NCI-H510A treated with DMSO at 0.1 percent for 48 hours (cell line): Measurements from ENCODE around the gene CBX6.

Source experiments
- DNase-seq: peaks from one replicate; lab custom pipeline; 2025; lab: John Stamatoyannopoulos, UW

The CBX6 gene

GRCh38 chr22:38873469-38874411 is 1.7 kb upstream of the CBX6 start:
- peak; percentile 83 for DNase-seq

- peak; percentile 52 for DNase-seq
Observed at GRCh38 chr22:38872831-38873248, 824 bp upstream of the CBX6 start.

- DNase-seq = no peak
Observed at GRCh38 chr22:38871360-38872171, 450 bp downstream of the CBX6 start.

- no peak for DNase-seq
Observed at GRCh38 chr22:38870791-38871359, 1.1 kb downstream of the CBX6 start.

GRCh38 chr22:38870312-38870741 is 1.7 kb downstream of the CBX6 start:
- peak; percentile 82 for DNase-seq

GRCh38 chr22:38869663-38870062 is 2.4 kb downstream of the CBX6 start:
- DNase-seq = no peak

- peak; percentile 46 for DNase-seq
Observed at GRCh38 chr22:38868886-38869381, 3.1 kb downstream of the CBX6 start.

- no peak for DNase-seq
Observed at GRCh38 chr22:38868286-38868721, 3.7 kb downstream of the CBX6 start.

- no peak for DNase-seq
Observed at GRCh38 chr22:38867471-38868285, 4.3 kb downstream of the CBX6 start.

- DNase-seq = no peak
Observed at GRCh38 chr22:38867124-38867455, 4.9 kb downstream of the CBX6 start.

GRCh38 chr22:38866399-38867123 is 5.5 kb downstream of the CBX6 start:
- DNase-seq = no peak

- no peak for DNase-seq
Observed at GRCh38 chr22:38866024-38866398, 6.0 kb downstream of the CBX6 start.

GRCh38 chr22:38865201-38866023 is 6.6 kb downstream of the CBX6 start:
- no peak for DNase-seq

GRCh38 chr22:38864361-38865191 is 7.4 kb downstream of the CBX6 start:
- DNase-seq = no peak

GRCh38 chr22:38863531-38864131 is 8.4 kb downstream of the CBX6 start:
- DNase-seq = no peak

- no peak for DNase-seq
Observed at GRCh38 chr22:38862375-38863329, 9.4 kb downstream of the CBX6 start.

- DNase-seq = no peak
Observed at GRCh38 chr22:38861927-38862326, 10.1 kb downstream of the CBX6 start.
